B cell (primary cell): ENCODE measurements around the gene FHL1. TPM values are rescaled to one million over a fixed set of nuclear protein-coding genes. Genes with fewer than 3 reads are reported as not detected.

Experiments
- ATAC-seq: fragments of 200-7000 bp; cut with Tn5 transposase; one replicate; pipeline ENCODE4 v1.10.0; 2021; ENCODE audit warnings: low read depth, mild to moderate bottlenecking, moderate number of reproducible peaks, moderate library complexity
- CTCF ChIA-PET: fragments of 350-600 bp; sonication (Branson Sonifier 250); formaldehyde crosslinking; loops from one replicate; lab custom pipeline; 2021; ENCODE audit warnings: antibody characterized with exemption, inconsistent platforms; lab: Charles Lee
- POLR2A ChIA-PET: fragments of 350-600 bp; sonication (Branson Sonifier 250); formaldehyde crosslinking; loops from one replicate; lab custom pipeline; 2021; ENCODE audit warnings: antibody characterized with exemption; lab: Charles Lee
- DNase-seq: peaks from one replicate; pipeline ENCODE4 v3.0.0; 2013
- H2AFZ ChIP-seq: 2 replicates; pipeline ENCODE4 v1.6.1; 2012; ENCODE audit warnings: mild to moderate bottlenecking, low read depth, low read length; ENCODE audit not compliant: insufficient read depth, poor library complexity, severe bottlenecking
- H3K27ac ChIP-seq, 2 donors: 1 replicate in 1 of 2; 2 replicates in 1 of 2; pipeline ENCODE4 v1.5.1; 2012 to 2013; ENCODE audit warnings: low read length in 2 of 2, mild to moderate bottlenecking in 2 of 2, moderate library complexity in 1 of 2
- H3K27me3 ChIP-seq, 4 experiments: fragments of 200-600 bp in 1 of 4; sonication (generic) in 1 of 4; replicated peaks in 1 of 4; 1 replicate in 2 of 4; 2 replicates in 2 of 4; pipeline versions ENCODE4 v1.6.1 to v1.7.0; 2013 to 2016; ENCODE audit warnings: low read length in 3 of 4, mild to moderate bottlenecking in 2 of 4, mixed read lengths in 1 of 4, moderate library complexity in 1 of 4; ENCODE audit not compliant: insufficient read depth in 4 of 4, control insufficient read depth in 3 of 4; ENCODE audit errors: control extremely low read depth in 1 of 4
- H3K36me3 ChIP-seq, 2 experiments: replicated peaks in 1 of 2; 1 replicate in 1 of 2; 2 replicates in 1 of 2; pipeline versions ENCODE4 v1.6.1 to v1.7.1; 2013; ENCODE audit warnings: low read length in 1 of 2; ENCODE audit not compliant: insufficient read depth in 2 of 2, control insufficient read depth in 1 of 2; ENCODE audit errors: control extremely low read depth in 1 of 2, extremely low read depth in 1 of 2
- H3K4me1 ChIP-seq, 2 donors: fragments of 200-600 bp in 1 of 2; sonication (generic) in 1 of 2; 1 replicate in 1 of 2; 2 replicates in 1 of 2; pipeline versions ENCODE4 v1.5.1 to v1.6.1; 2013 to 2017; ENCODE audit warnings: low read length in 2 of 2; ENCODE audit not compliant: control insufficient read depth in 2 of 2, insufficient read depth in 2 of 2
- H3K4me2 ChIP-seq: replicated peaks from 2 replicates; pipeline ENCODE3; 2012; ENCODE audit warnings: mild to moderate bottlenecking, low read depth, low read length; ENCODE audit not compliant: poor library complexity, severe bottlenecking
- H3K4me3 ChIP-seq, 5 experiments: fragments of 200-600 bp in 1 of 5; sonication (generic) in 1 of 5; 1 replicate in 3 of 5; 2 replicates in 2 of 5; pipeline versions ENCODE4 v1.5.1 to v1.7.0; 2011 to 2016; ENCODE audit warnings: low read length in 4 of 5, mild to moderate bottlenecking in 4 of 5, low read depth in 2 of 5, control low read depth in 1 of 5, moderate library complexity in 1 of 5; ENCODE audit not compliant: insufficient read depth in 1 of 5; ENCODE audit errors: control extremely low read depth in 1 of 5, extremely low read depth in 1 of 5
- H3K79me2 ChIP-seq: fragments of 200-600 bp; sonication (generic); one replicate; pipeline ENCODE4 v1.6.0; 2016; ENCODE audit warnings: low read length; ENCODE audit not compliant: control insufficient read depth, insufficient read depth
- H3K9ac ChIP-seq: fragments of 200-600 bp; sonication (generic); 2 replicates; pipeline ENCODE4 v1.6.1; 2017; ENCODE audit warnings: mild to moderate bottlenecking, low read length, moderate library complexity
- H3K9me3 ChIP-seq, 3 donors: one replicate each; pipeline versions ENCODE4 v1.6.1 to v1.7.1; 2013; ENCODE audit warnings: low read length in 2 of 3; ENCODE audit not compliant: control insufficient read depth in 2 of 3, insufficient read depth in 1 of 3; ENCODE audit errors: control extremely low read depth in 1 of 3
- H4K20me1 ChIP-seq: 2 replicates; pipeline ENCODE4 v1.6.0; 2012; ENCODE audit warnings: mild to moderate bottlenecking, low read length; ENCODE audit not compliant: insufficient read depth, control insufficient read depth, poor library complexity, severe bottlenecking
- H3K27ac Mint-ChIP-seq: one replicate; pipeline ENCODE4 v1.8.0; 2021; ENCODE audit warnings: mixed read lengths
- H3K27me3 Mint-ChIP-seq: one replicate; pipeline ENCODE4 v1.8.0; 2021; ENCODE audit warnings: mixed read lengths
- H3K4me1 Mint-ChIP-seq: one replicate; pipeline ENCODE4 v1.8.0; 2021; ENCODE audit warnings: mixed read lengths
- H3K4me3 Mint-ChIP-seq: one replicate; pipeline ENCODE4 v1.8.0; 2021; ENCODE audit warnings: mixed read lengths
- H3K9me3 Mint-ChIP-seq: one replicate; pipeline ENCODE4 v1.8.0; 2022; ENCODE audit warnings: mixed read lengths; ENCODE audit not compliant: insufficient read depth
- EZH2 ChIP-seq: IDR thresholded peaks from 2 replicates; pipeline ENCODE4 v1.6.1; 2012; ENCODE audit warnings: borderline replicate concordance, low read depth, mild to moderate bottlenecking, moderate library complexity, low read length; ENCODE audit not compliant: insufficient read depth, poor library complexity, severe bottlenecking
- WGBS: methylation state at CpG from one replicate; pipeline ENCODE4 v1.1.5; 2013; ENCODE audit warnings: missing lambda C conversion rate; ENCODE audit not compliant: insufficient coverage; 5-methylcytosine and 5-hydroxymethylcytosine counted together
- intact Hi-C: fragments of 100-400 bp; cut with micrococcal nuclease; formaldehyde crosslinking; loops from one replicate; pipeline ENCODE4 v1.10.0; 2022
- polyA plus RNA-seq: library from polyadenylated mRNA; depleted of rRNA; stranded (reverse); fragments of >200 nt; gene quantifications from 2 replicates; pipeline ENCODE4 v1.2.3, GENCODE V29; 2012
- total RNA-seq, 2 donors: library from RNA; stranded (reverse); fragments of 120-200 nt in 1 of 2; gene quantifications; 1 replicate in 1 of 2; 2 replicates in 1 of 2; pipeline versions ENCODE4 v1.2.3 to v1.2.4, GENCODE V29; 2013 to 2022
- TF ChIP-seq, protein P1 (sequence below): fragments of 200-600 bp; IDR thresholded peaks from one replicate; pipeline ENCODE4 v1.8.0; 2022; ENCODE audit warnings: antibody characterized with exemption, mild to moderate bottlenecking

Gene FHL1
- total and polyA plus RNA-seq, 2 donors (not counting 1 experiment from before 2014, with no cell fraction given): 6.7 to 8.0 TPM

DNA sequence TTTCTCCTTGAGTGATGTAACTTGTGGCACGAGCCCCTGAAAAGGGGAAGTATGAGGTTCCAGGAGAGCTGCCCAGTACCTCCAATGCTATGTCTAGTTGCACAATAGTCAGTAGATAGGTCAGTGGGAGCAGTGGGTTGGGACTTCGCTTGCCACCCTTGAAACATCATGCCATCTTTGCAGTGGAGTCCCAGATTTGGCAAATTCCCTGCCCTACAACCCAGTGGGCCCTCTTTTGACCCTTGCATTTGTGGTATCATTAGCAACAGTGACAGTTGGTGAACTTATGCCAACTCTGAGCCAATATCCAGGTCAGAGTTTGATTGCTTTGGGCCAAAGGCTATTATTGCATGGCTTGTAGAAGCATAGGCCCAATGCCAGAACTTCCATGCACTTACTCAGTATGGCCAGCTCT lies 12.3 kb downstream of the FHL1 start:
- Histone ChIP-seq H4K20me1 (no peaks in the 10 kb centered on the region), H3K9me3 (no peaks in the 10 kb centered on the region), H3K27me3 (no peaks in the 10 kb centered on the region), H2AFZ (no peak overlapping the region), H3K4me3 (no peak overlapping the region), H3K9ac (no peak overlapping the region), H3K27ac (no peak overlapping the region), H3K4me2 (no peak overlapping the region), H3K36me3 (no peaks in the 10 kb centered on the region), H3K4me1 (peaks cover 0 to 7% of the 10 kb centered on the region in 2 donors), H3K79me2 (no peaks in the 10 kb centered on the region)
- ChIA-PET CTCF (interaction anchor here (0.7 kb wide), 1 partner anchor 131 kb away, joined by 3 read pairs; no protein-coding TSS in a partner anchor), POLR2A (no interaction called here)
- Mint-ChIP-seq H3K4me1 (peaks cover 11% of the 10 kb centered on the region), H3K27ac (no peak overlapping the region), H3K9me3 (no peaks in the 10 kb centered on the region), H3K4me3 (no peak overlapping the region), H3K27me3 (no peaks in the 10 kb centered on the region)
- no peak for DNase-seq
- WGBS: no CpG with 5 or more reads among the region's 2 CpGs
- intact Hi-C loops: loop anchor here (5.0 to 10.0 kb wide), 2 partner anchors 55 to 108 kb away; no protein-coding TSS in a partner anchor
- no peak for ATAC-seq
- no peak for TF ChIP-seq EZH2
- TF ChIP-seq, protein P1, sequence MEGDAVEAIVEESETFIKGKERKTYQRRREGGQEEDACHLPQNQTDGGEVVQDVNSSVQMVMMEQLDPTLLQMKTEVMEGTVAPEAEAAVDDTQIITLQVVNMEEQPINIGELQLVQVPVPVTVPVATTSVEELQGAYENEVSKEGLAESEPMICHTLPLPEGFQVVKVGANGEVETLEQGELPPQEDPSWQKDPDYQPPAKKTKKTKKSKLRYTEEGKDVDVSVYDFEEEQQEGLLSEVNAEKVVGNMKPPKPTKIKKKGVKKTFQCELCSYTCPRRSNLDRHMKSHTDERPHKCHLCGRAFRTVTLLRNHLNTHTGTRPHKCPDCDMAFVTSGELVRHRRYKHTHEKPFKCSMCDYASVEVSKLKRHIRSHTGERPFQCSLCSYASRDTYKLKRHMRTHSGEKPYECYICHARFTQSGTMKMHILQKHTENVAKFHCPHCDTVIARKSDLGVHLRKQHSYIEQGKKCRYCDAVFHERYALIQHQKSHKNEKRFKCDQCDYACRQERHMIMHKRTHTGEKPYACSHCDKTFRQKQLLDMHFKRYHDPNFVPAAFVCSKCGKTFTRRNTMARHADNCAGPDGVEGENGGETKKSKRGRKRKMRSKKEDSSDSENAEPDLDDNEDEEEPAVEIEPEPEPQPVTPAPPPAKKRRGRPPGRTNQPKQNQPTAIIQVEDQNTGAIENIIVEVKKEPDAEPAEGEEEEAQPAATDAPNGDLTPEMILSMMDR: no peak

DNA sequence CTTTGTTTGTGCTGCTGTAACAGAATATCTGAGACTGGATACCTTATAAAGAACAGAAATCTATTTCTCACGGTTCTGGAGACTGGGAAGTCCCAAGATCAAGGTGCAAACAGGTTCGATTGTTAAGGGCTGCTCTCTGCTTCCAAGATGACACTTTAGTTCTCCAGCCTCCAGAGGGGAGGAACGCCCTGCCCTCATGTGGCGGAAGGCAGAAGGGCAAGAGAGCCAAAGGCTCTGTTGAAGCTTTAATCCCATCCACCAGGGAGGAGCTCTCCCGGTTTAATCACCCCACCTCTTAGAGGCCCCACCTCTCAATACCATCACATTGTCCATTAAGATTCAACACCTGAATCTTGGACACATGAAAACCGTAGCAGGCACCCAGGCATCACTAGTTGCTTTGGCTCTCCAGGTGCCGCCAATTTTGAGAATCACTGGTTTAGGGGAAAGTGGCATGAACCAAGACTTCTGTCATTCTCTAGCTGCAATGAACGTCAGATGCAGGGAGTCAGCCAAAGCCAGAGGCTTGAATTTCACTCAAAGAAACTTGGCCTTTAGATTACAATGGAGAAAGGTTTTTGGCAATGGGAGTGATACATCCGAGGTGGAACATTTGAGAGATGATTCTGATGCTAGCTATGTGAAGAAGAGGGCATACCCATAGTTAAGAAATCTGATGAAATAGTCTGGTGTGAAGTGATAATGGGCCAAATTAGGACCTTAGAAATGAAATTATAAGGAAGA lies 15.7 kb downstream of the FHL1 start:
- Histone ChIP-seq H4K20me1 (no peaks in the 10 kb centered on the region), H3K79me2 (no peaks in the 10 kb centered on the region), H3K36me3 (no peaks in the 10 kb centered on the region), H3K27ac (no peak overlapping the region), H2AFZ (no peak overlapping the region), H3K4me2 (no peak overlapping the region), H3K9ac (no peak overlapping the region), H3K4me3 (no peak overlapping the region), H3K27me3 (no peaks in the 10 kb centered on the region), H3K4me1 (no peaks in the 10 kb centered on the region), H3K9me3 (no peaks in the 10 kb centered on the region)
- intact Hi-C loops: loop anchor here (1.0 to 10.0 kb wide), 3 partner anchors 52 to 135 kb away; no protein-coding TSS in a partner anchor
- ChIA-PET CTCF (interaction anchor here (0.6 to 3.9 kb wide), 12 partner anchors 8 to 331 kb away, joined by 3 to 57 read pairs (median 3); no protein-coding TSS in a partner anchor), POLR2A (no interaction called here)
- 77% methylated on average over 4 of the region's 9 CpGs for WGBS
- DNase-seq (peak; percentile 40), ATAC-seq (peak; percentile 49)
- Mint-ChIP-seq H3K9me3 (no peaks in the 10 kb centered on the region), H3K27ac (no peak overlapping the region), H3K27me3 (no peaks in the 10 kb centered on the region), H3K4me3 (no peak overlapping the region), H3K4me1 (no peaks in the 10 kb centered on the region)
- TF ChIP-seq, protein P1: peak; percentile 43
- TF ChIP-seq EZH2: no peak
